HG03460 (cell line): ENCODE data around the gene APOA4.
A peak's percentile ranks its signal among the peaks of the same experiment; 100 is the strongest.
"Not testable (repeated sequence)": the region's sequence is repeated elsewhere in the genome, so short reads cannot be mapped to it uniquely, and the experiment has no call there.

Experiments used
- ATAC-seq: cut with Tn5 transposase; IDR thresholded peaks from one replicate; pipeline ENCODE4 v1.9.1; 2021; ENCODE audit not compliant: unreplicated experiment

The APOA4 gene

DNA sequence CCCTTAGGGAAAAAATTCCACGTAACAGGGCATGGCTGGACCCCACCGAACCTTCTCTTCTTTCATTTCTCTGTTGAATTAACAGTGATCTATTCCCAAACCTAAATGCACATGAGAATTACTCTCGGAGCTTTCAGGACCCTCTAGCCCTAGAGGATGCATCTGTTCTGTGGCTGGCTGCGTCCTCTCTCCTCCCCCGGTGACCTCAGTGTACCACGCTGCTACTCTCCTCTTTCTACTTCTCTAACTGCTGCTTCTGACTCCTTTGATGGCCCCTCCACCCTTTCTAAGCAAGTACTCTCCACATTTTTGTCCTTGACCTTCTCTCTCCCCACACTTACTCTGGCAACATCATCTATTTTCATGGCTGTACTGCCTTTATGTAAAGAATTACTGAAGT lies 26.4 kb upstream of the APOA4 start:
- no peak for ATAC-seq

DNA sequence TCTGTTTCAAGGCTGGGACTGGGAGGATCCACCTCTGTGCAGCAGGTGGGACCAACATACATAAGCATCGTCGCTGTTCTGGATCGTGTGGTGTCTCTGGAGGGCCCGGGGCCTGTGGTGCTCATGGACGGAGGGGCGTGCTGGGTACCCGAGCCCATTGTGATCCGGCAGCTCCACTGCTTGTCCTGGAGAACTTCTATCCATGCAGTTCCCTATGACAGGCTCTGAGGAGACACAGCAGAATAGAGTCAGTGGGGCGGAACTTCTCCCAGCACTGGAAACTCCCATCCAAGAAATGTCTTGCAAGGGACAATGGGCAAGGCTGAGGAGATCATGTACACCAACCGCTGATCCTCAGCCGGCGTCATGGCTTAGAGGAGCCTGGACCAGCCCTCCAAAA lies 26.0 kb upstream of the APOA4 start:
- no peak for ATAC-seq

DNA sequence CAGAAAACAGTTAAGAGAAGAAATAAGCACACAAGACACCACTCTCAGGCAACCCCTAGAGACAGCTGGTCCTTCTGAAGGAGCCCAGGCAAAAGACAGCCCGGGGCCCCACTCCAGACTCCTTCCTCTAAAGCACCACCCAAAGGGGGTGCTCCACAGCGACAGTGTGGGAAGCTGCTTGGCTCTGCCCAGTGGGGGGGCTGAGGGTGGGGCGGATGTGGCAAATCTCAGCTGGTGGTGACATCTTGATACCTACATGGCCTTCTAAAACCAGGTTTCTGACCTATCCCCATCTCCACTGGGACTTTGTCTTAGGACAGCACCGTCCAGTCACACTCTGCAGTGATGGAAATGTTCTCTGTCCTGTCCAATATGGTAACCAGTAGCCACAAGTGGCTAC lies 24.5 kb upstream of the APOA4 start:
- ATAC-seq = no peak

DNA sequence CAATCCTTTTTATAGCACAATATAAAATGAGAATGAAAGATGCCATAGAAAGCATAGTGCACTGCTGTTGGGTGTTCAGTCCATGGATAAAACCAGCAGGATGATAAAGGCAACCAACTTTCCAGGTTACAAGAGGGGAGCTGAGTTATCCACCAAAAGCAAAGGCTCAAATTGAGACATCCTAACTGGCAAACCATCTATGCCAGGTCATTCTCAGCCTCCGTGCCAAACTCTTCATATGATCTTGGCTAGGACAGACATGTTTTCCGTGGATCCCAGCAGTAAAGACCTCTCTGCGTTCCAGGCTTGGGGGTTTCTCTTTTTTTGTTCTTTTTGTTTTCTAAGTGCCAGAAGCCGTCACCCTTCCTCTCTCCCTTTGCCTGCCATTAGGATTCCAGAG lies 21.6 kb upstream of the APOA4 start:
- no peak for ATAC-seq

DNA sequence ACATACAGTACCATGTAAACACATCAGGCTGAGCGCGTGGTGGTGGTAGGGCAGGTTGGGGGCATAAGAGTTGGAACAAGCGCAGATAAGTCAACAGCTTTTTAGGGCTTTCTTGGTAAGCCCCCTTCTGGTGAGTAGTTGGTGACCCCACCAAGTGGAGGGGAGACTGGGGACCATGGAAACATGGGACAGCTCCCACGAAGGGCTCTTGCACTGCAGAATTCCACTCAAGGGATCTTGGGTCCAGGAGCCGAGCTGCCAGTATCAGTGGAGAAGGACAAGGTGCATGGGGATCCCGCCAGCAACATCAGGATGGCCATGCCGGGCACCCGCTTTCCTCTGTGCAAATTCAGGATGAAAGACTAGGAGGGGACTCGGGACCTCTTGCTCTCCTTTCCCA lies 20.6 kb upstream of the APOA4 start:
- ATAC-seq = no peak

DNA sequence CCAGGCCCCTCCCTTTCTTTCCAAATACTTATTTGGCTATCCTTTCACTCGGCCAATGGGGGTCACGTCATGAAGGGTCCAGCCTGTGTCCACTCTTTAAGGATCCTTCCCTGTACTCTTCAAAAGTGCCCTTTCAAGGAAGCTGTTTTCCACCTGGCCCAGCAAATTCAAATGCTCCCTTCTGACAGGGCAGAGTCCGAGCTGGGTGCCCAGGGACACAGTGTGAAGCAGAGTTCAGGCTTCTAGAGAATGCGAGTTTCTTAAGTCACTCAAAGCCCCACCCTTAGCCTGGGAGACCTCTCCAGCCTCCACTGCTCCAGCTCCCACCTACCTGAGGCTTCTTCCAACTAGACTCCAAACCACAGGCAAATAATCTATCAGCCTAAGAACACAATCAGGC lies 19.8 kb upstream of the APOA4 start:
- no peak for ATAC-seq

DNA sequence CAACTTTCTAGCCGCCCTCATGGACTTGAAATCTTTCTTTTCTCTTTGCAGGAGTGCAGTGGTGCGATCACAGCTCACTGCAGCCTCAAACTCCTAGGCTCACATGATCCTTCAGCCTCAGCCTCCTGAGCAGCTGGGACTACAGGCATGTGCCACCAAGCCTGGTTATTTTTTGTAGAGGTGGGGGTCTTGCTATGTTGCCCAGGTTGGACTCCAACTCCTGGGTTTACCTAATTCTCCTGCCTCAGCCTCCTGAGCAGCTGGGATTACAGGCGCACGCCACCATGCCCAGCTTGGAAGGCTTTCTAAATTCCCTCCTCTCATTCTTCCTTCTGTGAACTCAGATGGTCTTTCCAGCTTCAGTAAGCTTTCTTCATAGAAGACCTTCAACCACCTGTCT lies 19.0 kb upstream of the APOA4 start:
- no peak for ATAC-seq

DNA sequence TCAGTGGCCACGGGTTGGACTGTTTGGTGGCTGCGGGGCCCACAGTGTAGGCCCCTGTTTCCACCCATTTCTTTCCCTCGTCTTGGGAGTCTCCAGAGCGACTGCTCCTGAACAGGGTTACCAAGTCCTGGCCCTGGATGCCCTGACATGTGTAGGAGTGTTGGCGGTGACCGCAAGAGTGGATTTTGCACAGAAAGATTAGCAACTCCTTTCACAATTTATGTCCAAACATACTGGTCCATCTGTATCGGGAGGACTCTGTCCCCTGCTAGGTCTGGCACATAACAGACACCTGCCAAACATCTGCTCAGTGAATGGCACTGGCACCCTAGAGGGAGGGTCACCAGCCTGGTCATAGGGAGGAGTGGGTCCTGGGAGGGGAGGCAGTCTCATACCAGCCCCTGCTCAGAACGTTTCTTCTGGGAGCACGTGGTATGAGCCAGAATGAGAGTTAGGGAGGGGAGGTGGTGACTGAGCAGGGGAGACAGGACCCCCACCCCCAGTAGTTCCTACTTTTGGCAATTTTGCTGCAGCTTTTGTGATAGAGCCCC lies 17.7 kb upstream of the APOA4 start:
- ATAC-seq = no peak

DNA sequence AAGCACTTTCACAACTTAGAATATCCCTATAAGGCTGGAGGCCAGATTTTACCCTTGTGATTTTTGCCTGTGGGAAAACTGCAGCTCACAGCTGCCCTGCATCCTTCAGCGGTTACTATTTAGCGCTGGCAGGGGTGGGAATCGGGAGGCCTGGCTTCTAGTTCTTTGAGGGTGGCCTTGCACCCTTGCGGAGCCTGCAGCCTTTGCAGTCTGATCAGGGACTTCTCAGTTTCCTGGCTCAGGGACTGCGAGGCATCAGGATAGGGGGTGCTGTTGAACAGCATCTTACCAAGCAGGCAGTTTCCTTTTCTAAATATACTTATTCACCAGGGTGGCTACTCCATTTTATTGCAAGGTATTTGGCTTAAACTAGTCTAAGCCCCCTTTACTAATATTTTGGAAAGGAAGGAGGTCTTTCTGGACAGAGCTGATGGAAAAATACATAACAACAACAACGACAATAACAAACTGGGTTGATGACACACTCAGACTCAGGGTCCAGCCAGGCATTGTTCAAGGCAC lies 17.2 kb upstream of the APOA4 start:
- no peak for ATAC-seq

DNA sequence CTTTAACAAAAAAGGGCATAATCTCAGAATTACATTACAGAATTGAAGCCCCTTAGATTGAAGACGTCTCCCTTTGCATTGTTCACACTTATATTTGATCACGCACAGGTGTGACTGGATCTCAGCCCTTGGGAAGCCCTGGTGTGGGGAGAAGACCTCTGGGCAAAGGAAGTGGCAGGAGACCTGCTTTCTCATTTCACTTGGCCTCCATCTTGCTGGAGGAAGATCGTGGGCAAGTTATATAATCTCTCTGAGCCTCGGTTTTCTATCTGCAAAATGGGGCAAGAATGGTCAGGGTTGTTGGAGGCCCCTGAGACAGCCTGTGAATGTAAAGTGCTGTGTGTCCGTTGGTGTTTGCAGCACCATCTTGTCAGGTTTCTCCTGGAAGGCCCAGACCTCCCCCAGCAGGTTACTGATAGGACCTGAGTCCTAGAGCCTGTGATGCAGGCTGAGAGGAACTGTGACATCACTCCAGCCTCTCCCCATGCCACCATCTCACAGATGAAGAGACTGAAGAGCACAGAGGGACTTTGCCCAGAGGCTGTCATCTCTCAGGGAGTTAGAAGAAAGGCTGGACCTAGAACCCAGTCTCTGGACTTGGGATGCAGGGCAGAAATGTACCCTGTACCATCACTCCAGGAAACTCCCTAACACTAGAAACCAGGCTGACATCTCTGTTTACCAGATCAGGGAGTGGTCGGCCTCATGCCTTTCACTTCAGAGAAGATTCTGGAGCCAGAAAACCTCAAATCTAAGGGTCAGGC lies 15.4 kb upstream of the APOA4 start:
- no peak for ATAC-seq

DNA sequence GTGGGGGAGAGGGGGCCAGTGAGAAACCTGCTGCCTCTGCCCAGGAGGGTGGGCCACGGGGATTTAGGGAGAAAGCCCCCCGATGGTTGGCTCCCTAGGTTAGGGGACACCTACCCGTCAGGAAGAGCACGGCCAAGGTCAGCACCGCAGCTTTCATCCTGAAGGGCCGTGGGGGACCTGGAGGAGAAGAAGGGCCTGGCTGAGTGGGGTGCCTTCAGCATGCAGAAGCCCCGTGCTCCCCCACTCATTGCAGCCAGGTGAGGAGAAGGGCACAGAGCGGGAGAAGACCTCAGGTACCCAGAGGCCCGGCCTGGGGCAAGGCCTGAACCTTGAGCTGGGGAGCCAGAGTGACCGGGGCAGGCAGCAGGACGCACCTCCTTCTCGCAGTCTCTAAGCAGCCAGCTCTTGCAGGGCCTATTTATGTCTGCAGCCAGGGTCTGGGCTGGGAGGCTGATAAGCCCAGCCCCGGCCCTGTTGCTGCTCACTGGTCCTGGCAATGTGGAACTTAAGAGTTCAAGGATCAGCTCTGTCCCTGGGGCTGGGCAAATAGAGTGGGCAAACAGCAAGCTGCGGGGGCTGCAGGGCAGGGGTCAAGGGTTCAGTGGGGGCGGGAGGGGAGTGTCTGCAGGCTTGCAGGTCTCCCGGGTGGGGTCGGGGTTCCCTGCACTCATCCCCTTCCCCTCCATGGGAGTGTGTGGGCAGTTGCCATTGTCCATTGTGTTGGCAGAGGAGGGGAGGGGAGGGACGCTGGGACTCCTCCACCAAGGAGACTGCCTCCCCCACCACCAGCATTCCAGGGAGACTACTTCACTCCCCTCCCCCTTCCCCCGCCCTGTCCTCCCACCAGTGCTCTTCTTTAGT lies 14.4 kb upstream of the APOA4 start, which contains the start of gene APOA1:
Gene APOA1, minus strand, starts transcription at position 392 of the 861 bp plus-strand sequence. Its CDS starts 235 bp downstream, at position 157.
- no peak for ATAC-seq

DNA sequence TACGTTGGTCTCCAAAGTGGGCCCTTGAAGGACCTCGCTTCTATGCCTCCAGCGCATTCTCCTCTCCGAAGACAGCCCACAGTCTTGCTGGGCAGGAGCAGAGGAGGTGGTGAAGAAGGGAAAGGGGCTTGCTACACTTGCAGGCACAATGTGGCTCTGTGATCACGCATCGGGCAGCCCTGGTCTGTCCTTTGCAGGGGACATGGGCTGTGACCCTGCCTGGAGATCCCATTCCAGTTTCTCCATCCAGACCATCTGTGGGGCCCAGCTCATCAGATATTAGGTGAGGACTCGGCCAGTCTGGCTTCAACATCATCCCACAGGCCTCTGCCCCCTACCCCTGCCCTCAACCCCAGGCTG lies 13.5 kb upstream of the APOA4 start:
- no peak for ATAC-seq

DNA sequence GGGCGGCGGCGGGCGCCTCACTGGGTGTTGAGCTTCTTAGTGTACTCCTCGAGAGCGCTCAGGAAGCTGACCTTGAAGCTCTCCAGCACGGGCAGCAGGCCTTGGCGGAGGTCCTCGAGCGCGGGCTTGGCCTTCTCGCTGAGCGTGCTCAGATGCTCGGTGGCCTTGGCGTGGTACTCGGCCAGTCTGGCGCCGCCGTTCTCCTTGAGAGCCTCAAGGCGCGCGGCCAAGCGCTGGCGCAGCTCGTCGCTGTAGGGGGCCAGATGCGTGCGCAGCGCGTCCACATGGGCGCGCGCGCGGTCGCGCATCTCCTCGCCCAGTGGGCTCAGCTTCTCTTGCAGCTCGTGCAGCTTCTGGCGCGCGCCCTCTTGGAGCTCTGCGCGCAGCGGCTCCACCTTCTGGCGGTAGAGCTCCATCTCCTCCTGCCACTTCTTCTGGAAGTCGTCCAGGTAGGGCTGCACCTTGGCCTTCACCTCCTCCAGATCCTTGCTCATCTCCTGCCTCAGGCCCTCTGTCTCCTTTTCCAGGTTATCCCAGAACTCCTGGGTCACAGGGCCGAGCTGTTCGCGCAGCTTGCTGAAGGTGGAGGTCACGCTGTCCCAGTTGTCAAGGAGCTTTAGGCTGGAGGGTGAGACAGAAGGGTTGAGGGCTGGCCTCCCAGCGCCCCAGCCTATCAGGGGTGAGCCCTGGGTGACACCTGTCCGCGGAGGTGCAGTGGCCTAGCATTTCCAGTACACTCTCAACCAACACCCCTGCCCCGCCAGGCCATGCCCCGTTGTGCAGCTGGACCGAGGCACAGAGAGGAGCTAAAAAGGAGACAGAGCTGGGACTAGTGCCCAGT lies 12.9 kb upstream of the APOA4 start:
- ATAC-seq = peak; percentile 74

DNA sequence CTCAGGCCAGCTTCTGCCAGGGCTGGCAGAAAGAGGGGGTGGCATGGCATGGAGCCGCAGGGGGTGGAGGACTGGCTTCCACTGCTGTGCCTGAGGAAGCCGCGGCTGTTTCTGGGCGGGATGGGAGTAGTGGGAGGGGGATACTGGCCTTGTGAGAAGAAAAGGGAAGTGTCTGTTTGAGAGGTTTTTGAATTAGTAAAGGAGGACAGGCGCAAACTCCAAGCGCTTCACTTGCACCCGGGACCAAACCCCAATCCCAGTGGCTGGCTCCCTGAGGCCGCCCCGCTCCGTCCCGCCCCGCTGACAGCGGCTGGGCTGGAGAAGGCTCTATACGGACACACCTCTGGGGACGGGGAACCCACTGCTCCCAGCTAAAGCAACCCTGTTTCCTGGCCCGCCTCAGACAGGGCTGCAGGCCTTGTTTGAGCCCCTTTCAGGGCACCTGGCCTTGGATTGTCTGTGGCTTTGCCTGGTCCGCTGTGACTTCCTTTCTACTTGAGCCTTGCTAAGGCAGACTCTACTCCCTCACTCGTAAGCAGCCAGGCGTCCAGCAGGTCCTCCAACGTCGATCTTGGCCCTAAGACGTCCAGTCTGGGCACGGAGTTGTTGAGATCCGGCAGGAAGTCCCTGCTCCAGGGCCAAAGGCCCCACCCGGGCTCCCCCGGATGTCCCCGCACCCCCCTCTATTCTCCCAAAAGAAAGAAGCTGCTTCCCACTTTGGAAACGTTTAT lies 12.1 kb upstream of the APOA4 start:
- peak; percentile 14 for ATAC-seq

DNA sequence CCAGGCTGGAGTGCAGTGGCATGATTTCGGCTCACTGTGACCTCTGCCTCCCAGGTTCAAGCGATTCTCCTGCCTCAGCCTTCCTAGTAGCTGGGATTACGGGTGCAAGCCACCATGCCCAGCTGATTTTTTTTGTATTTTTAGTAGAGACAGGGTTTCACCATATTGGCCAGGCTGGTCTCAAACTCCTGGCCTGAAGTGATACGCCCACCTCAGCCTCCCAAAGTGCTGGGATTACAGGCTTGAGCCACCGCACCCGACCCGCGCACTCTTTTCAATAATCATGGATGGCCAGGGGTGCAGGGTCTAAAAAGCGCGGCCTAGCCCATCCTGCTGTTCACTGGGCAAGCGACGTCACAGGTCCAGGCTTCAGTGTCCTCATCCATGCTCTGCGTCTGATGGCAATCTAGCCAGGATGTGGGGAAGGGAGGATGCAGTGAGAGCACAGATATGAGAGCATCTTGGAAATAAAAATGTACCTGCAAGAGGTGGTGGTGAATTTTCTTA lies 11.5 kb upstream of the APOA4 start:
- not testable (repeated sequence) for ATAC-seq

DNA sequence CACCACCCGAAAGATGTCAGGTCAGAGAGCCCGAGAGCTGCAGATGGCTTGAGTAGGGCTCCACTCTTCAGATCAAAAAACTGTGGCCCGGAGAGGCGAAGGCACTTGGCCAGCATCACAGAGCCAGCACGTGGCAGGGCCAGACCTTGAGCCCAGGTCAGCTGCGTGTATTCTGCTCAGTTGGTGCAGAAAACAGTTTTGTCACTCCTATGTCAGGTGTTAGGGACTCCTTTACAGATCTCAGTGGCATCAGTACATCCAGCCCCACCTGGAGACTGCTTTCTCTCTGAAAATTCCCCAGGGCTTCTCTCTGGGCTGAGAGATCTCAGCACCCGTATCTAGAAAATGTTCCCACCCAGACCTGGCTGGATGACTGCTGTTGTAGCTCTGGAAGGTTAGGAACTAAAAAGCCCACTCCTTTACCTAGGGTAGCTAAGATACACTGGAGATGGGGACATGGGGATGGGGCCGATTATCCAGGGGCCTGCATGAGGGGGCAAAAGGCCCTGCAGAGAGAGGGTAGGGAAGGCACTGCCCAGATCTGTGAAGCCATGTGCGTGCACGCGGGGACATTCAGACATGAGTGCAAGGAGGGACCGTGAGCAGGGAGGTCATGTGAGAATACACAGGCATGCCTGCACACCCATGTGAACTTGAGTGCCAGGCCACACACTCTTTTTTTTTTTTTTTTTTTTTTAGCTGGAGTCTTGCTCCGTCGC lies 10.9 kb upstream of the APOA4 start:
- no peak for ATAC-seq

DNA sequence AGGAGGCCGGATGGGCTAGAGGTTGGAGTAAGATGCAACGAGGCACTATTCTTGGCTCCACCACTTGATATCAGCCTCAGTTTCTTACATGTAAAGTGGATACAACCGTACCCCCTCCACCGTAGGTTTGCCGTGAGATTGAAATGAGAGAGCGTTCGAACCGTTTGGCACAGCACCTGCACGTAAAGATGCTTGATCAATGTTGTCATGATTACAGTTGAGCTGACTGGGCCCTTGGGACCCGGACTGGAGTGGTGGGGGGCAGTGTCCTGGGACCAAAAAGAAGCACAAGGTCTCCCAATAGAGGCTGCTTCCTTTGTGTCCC lies 10.3 kb upstream of the APOA4 start:
- no peak for ATAC-seq

DNA sequence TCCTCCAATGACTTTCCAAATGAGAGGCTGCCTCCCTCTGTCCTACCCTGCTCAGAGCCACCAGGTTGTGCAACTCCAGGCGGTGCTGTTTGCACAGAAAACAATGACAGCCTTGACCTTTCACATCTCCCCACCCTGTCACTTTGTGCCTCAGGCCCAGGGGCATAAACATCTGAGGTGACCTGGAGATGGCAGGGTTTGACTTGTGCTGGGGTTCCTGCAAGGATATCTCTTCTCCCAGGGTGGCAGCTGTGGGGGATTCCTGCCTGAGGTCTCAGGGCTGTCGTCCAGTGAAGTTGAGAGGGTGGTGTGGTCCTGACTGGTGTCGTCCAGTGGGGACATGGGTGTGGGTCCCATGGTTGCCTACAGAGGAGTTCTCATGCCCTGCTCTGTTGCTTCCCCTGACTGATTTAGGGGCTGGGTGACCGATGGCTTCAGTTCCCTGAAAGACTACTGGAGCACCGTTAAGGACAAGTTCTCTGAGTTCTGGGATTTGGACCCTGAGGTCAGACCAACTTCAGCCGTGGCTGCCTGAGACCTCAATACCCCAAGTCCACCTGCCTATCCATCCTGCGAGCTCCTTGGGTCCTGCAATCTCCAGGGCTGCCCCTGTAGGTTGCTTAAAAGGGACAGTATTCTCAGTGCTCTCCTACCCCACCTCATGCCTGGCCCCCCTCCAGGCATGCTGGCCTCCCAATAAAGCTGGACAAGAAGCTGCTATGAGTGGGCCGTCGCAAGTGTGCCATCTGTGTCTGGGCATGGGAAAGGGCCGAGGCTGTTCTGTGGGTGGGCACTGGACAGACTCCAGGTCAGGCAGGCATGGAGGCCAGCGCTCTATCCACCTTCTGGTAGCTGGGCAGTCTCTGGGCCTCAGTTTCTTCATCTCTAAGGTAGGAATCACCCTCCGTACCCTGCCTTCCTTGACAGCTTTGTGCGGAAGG lies 9.5 kb upstream of the APOA4 start:
- ATAC-seq = no peak
